GM12878 (cell line): ENCODE measurements around the gene DCAF12. TPM values are rescaled to one million over a fixed set of nuclear protein-coding genes. Genes with fewer than 3 reads are reported as not detected.

ENCODE experiments used
- BHLHE40 ChIP-seq, 2 experiments: fragments of 450-650 bp in 1 of 2; IDR thresholded peaks; 2 replicates each; pipeline ENCODE4 v1.6.1; 2011 to 2017; ENCODE audit warnings: low read depth in 2 of 2, borderline replicate concordance in 1 of 2, improper control_type of control experiment in 1 of 2, low read length in 1 of 2, mild to moderate bottlenecking in 1 of 2
- CREB1 ChIP-seq: IDR thresholded peaks from 2 replicates; pipeline ENCODE4 v1.6.1; 2012; ENCODE audit warnings: low read depth, mild to moderate bottlenecking, inconsistent platforms
- HDAC6 ChIP-seq: fragments of 200-600 bp; sonication (generic); IDR thresholded peaks from one replicate; pipeline ENCODE4 v1.8.0; 2017; ENCODE audit warnings: antibody characterized with exemption; ENCODE audit not compliant: unreplicated experiment
- MTA3 ChIP-seq: IDR thresholded peaks from 2 replicates; pipeline ENCODE4 v1.6.1; 2012; ENCODE audit warnings: low read length, inconsistent platforms, borderline replicate concordance
- PAX5 ChIP-seq: IDR thresholded peaks from 2 replicates; pipeline ENCODE4 v1.6.1; 2011; ENCODE audit warnings: low read depth, low read length, borderline replicate concordance
- RELA ChIP-seq: fragments of 450-650 bp; IDR thresholded peaks from 2 replicates; pipeline ENCODE4 v1.8.0; 2014; ENCODE audit warnings: borderline replicate concordance; ENCODE audit not compliant: partially characterized antibody
- SMAD5 ChIP-seq: IDR thresholded peaks from 2 replicates; pipeline ENCODE4 v1.6.1; 2016; ENCODE audit warnings: antibody characterized with exemption, low read depth
- TAF1 ChIP-seq: IDR thresholded peaks from 2 replicates; pipeline ENCODE4 v1.6.1; 2011; ENCODE audit warnings: mild to moderate bottlenecking, low read depth, low read length, borderline replicate concordance
- TCF3 ChIP-seq: IDR thresholded peaks from 2 replicates; pipeline ENCODE4 v1.6.1; 2012; ENCODE audit warnings: low read depth, mild to moderate bottlenecking, low read length, borderline replicate concordance; ENCODE audit not compliant: insufficient read depth
- TCF7 ChIP-seq: IDR thresholded peaks from 2 replicates; pipeline ENCODE4 v1.6.1; 2014; ENCODE audit warnings: antibody characterized with exemption, borderline replicate concordance
- YBX1 ChIP-seq: fragments of 450-650 bp; IDR thresholded peaks from 2 replicates; pipeline ENCODE4 v1.6.1; 2016; ENCODE audit warnings: antibody characterized with exemption
- polyA plus RNA-seq, 11 experiments: library from polyadenylated mRNA; depleted of rRNA in 4 of 11; unstranded in 6 of 11; stranded (reverse) in 5 of 11; fragments of >200 nt; fragmentation: Nextera tagmentation in 4 of 11; fragmentation: Illumina TruSeq in 1 of 11; extraction: Ambion mirVana in 4 of 11; extraction: Trizol in 1 of 11; gene quantifications; 1 replicate in 1 of 11; 2 replicates in 10 of 11; pipeline versions ENCODE4 v1.2.1 to v1.2.3, GENCODE V29; 2011 to 2016; ENCODE audit warnings: inconsistent platforms in 2 of 11, missing spikeins in 2 of 11, low read depth in 1 of 11
- total RNA-seq, 4 experiments: library from RNA; depleted of rRNA in 3 of 4; stranded (reverse); fragments of >200 nt in 3 of 4; fragmentation: Illumina TruSeq in 1 of 4; extraction: Trizol in 1 of 4; gene quantifications; 2 replicates each; pipeline versions ENCODE4 v1.2.1 to v1.2.3, GENCODE V29; 2013 to 2021
- TF ChIP-seq, protein P1 (sequence below): fragments of 450-650 bp; IDR thresholded peaks from 2 replicates; pipeline ENCODE4 v1.6.1; 2016; ENCODE audit warnings: mild to moderate bottlenecking, moderate library complexity, borderline replicate concordance
- TF ChIP-seq, protein P2 (sequence below): fragments of 450-650 bp; IDR thresholded peaks from 2 replicates; pipeline ENCODE4 v1.6.1; 2017; ENCODE audit warnings: mild to moderate bottlenecking
- TF ChIP-seq, protein P3 (sequence below): fragments of 450-650 bp; IDR thresholded peaks from 2 replicates; pipeline ENCODE4 v1.6.1; 2018; ENCODE audit warnings: mild to moderate bottlenecking, low read depth, moderate library complexity; ENCODE audit not compliant: partially characterized antibody
- TF ChIP-seq, protein P4 (sequence below): fragments of 450-650 bp; IDR thresholded peaks from 2 replicates; pipeline ENCODE4 v1.6.1; 2018; ENCODE audit warnings: borderline replicate concordance, mild to moderate bottlenecking; ENCODE audit not compliant: partially characterized antibody
- TF ChIP-seq, protein P5 (sequence below): IDR thresholded peaks from 2 replicates; pipeline ENCODE4 v1.6.1; 2011; ENCODE audit warnings: borderline replicate concordance, low read depth, mild to moderate bottlenecking, moderate library complexity, mixed read lengths, low read length; ENCODE audit not compliant: insufficient read depth; ENCODE audit errors: extremely low read length

The DCAF12 gene
- total and polyA plus RNA-seq, 10 of the 15 experiments (the other 5 are each of a cell fraction or from before 2014, with no cell fraction given): 11.7 to 57.6 (median 34.6) TPM

DNA sequence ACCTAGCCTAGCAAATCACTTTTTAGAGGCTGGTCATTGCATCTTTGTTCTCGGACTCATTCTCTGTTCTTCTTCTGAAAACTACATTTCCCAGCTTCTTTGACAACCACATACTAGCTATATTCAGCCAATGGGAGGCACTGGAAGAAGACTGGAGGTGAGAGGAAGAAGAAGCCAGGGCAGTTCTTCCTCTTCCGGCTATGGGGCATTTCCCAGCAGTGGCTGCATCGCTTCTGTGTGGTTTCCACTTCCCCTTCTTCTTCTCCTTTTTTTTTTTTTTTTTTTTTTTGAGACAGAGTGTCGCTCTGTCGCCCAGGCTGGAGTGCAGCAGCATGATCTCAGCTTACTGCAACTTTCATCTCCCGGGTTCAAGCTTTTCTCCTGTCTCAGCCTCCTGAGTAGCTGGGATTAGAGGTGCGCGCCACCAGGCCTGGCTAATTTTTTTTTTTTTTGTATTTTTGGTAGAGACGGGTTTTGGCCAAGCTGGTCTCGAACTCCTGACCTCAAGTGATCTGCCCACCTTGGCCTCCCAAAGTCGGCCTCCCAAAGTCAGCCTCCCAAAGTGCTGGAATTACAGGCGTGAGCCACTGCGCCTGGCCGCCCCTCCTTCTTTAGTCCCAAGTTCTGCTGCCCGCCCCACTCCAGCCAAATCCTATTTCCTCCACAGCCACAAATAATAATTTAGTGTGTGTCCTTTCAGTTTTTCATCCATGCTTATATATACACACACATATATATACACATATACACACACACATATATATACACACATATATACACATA is 45.4 kb upstream of the DCAF12 start (continued):
- TF ChIP-seq, protein P1, sequence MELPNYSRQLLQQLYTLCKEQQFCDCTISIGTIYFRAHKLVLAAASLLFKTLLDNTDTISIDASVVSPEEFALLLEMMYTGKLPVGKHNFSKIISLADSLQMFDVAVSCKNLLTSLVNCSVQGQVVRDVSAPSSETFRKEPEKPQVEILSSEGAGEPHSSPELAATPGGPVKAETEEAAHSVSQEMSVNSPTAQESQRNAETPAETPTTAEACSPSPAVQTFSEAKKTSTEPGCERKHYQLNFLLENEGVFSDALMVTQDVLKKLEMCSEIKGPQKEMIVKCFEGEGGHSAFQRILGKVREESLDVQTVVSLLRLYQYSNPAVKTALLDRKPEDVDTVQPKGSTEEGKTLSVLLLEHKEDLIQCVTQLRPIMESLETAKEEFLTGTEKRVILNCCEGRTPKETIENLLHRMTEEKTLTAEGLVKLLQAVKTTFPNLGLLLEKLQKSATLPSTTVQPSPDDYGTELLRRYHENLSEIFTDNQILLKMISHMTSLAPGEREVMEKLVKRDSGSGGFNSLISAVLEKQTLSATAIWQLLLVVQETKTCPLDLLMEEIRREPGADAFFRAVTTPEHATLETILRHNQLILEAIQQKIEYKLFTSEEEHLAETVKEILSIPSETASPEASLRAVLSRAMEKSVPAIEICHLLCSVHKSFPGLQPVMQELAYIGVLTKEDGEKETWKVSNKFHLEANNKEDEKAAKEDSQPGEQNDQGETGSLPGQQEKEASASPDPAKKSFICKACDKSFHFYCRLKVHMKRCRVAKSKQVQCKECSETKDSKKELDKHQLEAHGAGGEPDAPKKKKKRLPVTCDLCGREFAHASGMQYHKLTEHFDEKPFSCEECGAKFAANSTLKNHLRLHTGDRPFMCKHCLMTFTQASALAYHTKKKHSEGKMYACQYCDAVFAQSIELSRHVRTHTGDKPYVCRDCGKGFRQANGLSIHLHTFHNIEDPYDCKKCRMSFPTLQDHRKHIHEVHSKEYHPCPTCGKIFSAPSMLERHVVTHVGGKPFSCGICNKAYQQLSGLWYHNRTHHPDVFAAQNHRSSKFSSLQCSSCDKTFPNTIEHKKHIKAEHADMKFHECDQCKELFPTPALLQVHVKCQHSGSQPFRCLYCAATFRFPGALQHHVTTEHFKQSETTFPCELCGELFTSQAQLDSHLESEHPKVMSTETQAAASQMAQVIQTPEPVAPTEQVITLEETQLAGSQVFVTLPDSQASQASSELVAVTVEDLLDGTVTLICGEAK: no peak
- TF ChIP-seq, protein P2, sequence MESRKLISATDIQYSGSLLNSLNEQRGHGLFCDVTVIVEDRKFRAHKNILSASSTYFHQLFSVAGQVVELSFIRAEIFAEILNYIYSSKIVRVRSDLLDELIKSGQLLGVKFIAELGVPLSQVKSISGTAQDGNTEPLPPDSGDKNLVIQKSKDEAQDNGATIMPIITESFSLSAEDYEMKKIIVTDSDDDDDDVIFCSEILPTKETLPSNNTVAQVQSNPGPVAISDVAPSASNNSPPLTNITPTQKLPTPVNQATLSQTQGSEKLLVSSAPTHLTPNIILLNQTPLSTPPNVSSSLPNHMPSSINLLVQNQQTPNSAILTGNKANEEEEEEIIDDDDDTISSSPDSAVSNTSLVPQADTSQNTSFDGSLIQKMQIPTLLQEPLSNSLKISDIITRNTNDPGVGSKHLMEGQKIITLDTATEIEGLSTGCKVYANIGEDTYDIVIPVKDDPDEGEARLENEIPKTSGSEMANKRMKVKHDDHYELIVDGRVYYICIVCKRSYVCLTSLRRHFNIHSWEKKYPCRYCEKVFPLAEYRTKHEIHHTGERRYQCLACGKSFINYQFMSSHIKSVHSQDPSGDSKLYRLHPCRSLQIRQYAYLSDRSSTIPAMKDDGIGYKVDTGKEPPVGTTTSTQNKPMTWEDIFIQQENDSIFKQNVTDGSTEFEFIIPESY: no peak
- TF ChIP-seq, protein P3, sequence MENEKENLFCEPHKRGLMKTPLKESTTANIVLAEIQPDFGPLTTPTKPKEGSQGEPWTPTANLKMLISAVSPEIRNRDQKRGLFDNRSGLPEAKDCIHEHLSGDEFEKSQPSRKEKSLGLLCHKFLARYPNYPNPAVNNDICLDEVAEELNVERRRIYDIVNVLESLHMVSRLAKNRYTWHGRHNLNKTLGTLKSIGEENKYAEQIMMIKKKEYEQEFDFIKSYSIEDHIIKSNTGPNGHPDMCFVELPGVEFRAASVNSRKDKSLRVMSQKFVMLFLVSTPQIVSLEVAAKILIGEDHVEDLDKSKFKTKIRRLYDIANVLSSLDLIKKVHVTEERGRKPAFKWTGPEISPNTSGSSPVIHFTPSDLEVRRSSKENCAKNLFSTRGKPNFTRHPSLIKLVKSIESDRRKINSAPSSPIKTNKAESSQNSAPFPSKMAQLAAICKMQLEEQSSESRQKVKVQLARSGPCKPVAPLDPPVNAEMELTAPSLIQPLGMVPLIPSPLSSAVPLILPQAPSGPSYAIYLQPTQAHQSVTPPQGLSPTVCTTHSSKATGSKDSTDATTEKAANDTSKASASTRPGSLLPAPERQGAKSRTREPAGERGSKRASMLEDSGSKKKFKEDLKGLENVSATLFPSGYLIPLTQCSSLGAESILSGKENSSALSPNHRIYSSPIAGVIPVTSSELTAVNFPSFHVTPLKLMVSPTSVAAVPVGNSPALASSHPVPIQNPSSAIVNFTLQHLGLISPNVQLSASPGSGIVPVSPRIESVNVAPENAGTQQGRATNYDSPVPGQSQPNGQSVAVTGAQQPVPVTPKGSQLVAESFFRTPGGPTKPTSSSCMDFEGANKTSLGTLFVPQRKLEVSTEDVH: no peak
- TF ChIP-seq, protein P4, sequence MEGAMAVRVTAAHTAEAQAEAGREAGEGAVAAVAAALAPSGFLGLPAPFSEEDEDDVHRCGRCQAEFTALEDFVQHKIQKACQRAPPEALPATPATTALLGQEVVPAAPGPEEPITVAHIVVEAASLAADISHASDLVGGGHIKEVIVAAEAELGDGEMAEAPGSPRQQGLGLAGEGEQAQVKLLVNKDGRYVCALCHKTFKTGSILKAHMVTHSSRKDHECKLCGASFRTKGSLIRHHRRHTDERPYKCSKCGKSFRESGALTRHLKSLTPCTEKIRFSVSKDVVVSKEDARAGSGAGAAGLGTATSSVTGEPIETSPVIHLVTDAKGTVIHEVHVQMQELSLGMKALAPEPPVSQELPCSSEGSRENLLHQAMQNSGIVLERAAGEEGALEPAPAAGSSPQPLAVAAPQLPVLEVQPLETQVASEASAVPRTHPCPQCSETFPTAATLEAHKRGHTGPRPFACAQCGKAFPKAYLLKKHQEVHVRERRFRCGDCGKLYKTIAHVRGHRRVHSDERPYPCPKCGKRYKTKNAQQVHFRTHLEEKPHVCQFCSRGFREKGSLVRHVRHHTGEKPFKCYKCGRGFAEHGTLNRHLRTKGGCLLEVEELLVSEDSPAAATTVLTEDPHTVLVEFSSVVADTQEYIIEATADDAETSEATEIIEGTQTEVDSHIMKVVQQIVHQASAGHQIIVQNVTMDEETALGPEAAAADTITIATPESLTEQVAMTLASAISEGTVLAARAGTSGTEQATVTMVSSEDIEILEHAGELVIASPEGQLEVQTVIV: no peak
- TF ChIP-seq TAF1: no peak
- TF ChIP-seq, protein P5, sequence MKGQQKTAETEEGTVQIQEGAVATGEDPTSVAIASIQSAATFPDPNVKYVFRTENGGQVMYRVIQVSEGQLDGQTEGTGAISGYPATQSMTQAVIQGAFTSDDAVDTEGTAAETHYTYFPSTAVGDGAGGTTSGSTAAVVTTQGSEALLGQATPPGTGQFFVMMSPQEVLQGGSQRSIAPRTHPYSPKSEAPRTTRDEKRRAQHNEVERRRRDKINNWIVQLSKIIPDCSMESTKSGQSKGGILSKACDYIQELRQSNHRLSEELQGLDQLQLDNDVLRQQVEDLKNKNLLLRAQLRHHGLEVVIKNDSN: no peak
- no peak for TF ChIP-seq BHLHE40 (IDR thresholded peaks at IDR 0.05; ENCODE audit: borderline replicate concordance in 1 of 2, low read depth in 2 of 2, low read length in 1 of 2)
- no peak for TF ChIP-seq SMAD5
- TF ChIP-seq TCF3: no peak
- TF ChIP-seq HDAC6: no peak
- TF ChIP-seq TCF7: no peak
- TF ChIP-seq PAX5: no peak
- TF ChIP-seq MTA3: no peak
- no peak for TF ChIP-seq CREB1
- TF ChIP-seq RELA: no peak
- no peak for TF ChIP-seq YBX1
